H9 (cell line): ENCODE measurements around the gene KLF13. TPM values are rescaled to one million over a fixed set of nuclear protein-coding genes. Genes with fewer than 3 reads are reported as not detected.

Experiments
- DNase-seq: peaks from one replicate; pipeline ENCODE4 v3.0.0-alpha.2; 2017
- H2AFZ ChIP-seq: one replicate; pipeline ENCODE4 v1.6.1; 2013; ENCODE audit warnings: mild to moderate bottlenecking, low read length, control low read depth, moderate library complexity
- H2AK5ac ChIP-seq: 2 replicates; pipeline ENCODE4 v1.6.1; 2013; ENCODE audit warnings: low read length, control low read depth, mixed read lengths; ENCODE audit not compliant: insufficient read length
- H2BK120ac ChIP-seq: one replicate; pipeline ENCODE4 v1.6.1; 2013; ENCODE audit warnings: low read depth, mild to moderate bottlenecking, low read length, control low read depth, inconsistent platforms; ENCODE audit not compliant: poor library complexity, severe bottlenecking
- H2BK12ac ChIP-seq: 2 replicates; pipeline ENCODE4 v1.6.1; 2013; ENCODE audit warnings: low read length, control low read depth, mixed read lengths, low read depth; ENCODE audit not compliant: insufficient read length
- H2BK15ac ChIP-seq: 2 replicates; pipeline ENCODE4 v1.6.1; 2013; ENCODE audit warnings: low read depth, low read length, control low read depth
- H2BK20ac ChIP-seq: one replicate; pipeline ENCODE4 v1.6.1; 2013; ENCODE audit warnings: low read depth, mild to moderate bottlenecking, low read length, control low read depth, inconsistent platforms; ENCODE audit not compliant: poor library complexity, severe bottlenecking
- H2BK5ac ChIP-seq: 2 replicates; pipeline ENCODE4 v1.6.1; 2013; ENCODE audit warnings: low read length, control low read depth, mixed read lengths; ENCODE audit not compliant: insufficient read length
- H3K14ac ChIP-seq: 2 replicates; pipeline ENCODE4 v1.6.1; 2013; ENCODE audit warnings: low read length, control low read depth; ENCODE audit not compliant: insufficient read depth
- H3K18ac ChIP-seq: 2 replicates; pipeline ENCODE4 v1.6.1; 2013; ENCODE audit warnings: low read depth, mild to moderate bottlenecking, mixed read lengths, low read length, control low read depth; ENCODE audit not compliant: insufficient read length
- H3K23ac ChIP-seq: 2 replicates; pipeline ENCODE4 v1.6.1; 2013; ENCODE audit warnings: low read length, control low read depth, mixed read lengths, low read depth; ENCODE audit not compliant: insufficient read length
- H3K23me2 ChIP-seq: 2 replicates; pipeline ENCODE4 v1.6.1; 2013; ENCODE audit warnings: low read depth, mild to moderate bottlenecking, mixed read lengths, low read length, control low read depth; ENCODE audit not compliant: insufficient read length, poor library complexity, severe bottlenecking
- H3K27ac ChIP-seq: 2 replicates; pipeline ENCODE4 v1.5.1; 2013; ENCODE audit warnings: low read length, control low read depth, mixed read lengths, low read depth; ENCODE audit not compliant: insufficient read length
- H3K27me3 ChIP-seq: 2 replicates; pipeline ENCODE4 v1.6.1; 2013; ENCODE audit warnings: low read length, control low read depth, inconsistent platforms; ENCODE audit not compliant: insufficient read depth
- H3K4ac ChIP-seq: 2 replicates; pipeline ENCODE4 v1.6.1; 2013; ENCODE audit warnings: low read depth, mild to moderate bottlenecking, control low read depth, inconsistent platforms, low read length, moderate library complexity
- H3K4me1 ChIP-seq: 2 replicates; pipeline ENCODE4 v1.6.1; 2013; ENCODE audit warnings: low read length, control low read depth, inconsistent platforms; ENCODE audit not compliant: insufficient read depth
- H3K4me2 ChIP-seq: 2 replicates; pipeline ENCODE4 v1.6.1; 2013; ENCODE audit warnings: low read length, control low read depth, mixed read lengths; ENCODE audit not compliant: insufficient read length, insufficient read depth
- H3K56ac ChIP-seq: 2 replicates; pipeline ENCODE4 v1.6.1; 2013; ENCODE audit warnings: low read depth, mild to moderate bottlenecking, mixed read lengths, low read length, control low read depth; ENCODE audit not compliant: insufficient read length
- H3K79me1 ChIP-seq: 2 replicates; pipeline ENCODE4 v1.6.1; 2013; ENCODE audit warnings: low read depth, mild to moderate bottlenecking, moderate library complexity, low read length, control low read depth, inconsistent platforms; ENCODE audit not compliant: insufficient read depth, poor library complexity, severe bottlenecking
- H3K79me2 ChIP-seq: 2 replicates; pipeline ENCODE4 v1.6.1; 2013; ENCODE audit warnings: low read length, control low read depth, inconsistent platforms; ENCODE audit not compliant: insufficient read depth
- H3K9ac ChIP-seq: 2 replicates; pipeline ENCODE4 v1.6.1; 2013; ENCODE audit warnings: low read length, control low read depth, mixed read lengths; ENCODE audit not compliant: insufficient read length; ENCODE audit errors: extremely low read depth
- H3K9me3 ChIP-seq: one replicate; pipeline ENCODE4 v1.6.1; 2013; ENCODE audit warnings: low read depth, low read length, inconsistent platforms; ENCODE audit not compliant: control insufficient read depth
- H3T11ph ChIP-seq: one replicate; pipeline ENCODE4 v1.6.1; 2013; ENCODE audit warnings: mild to moderate bottlenecking, low read length, control low read depth, inconsistent platforms
- H4K20me1 ChIP-seq: one replicate; pipeline ENCODE4 v1.6.1; 2013; ENCODE audit not compliant: control insufficient read depth, insufficient read length, insufficient read depth
- H4K5ac ChIP-seq: 2 replicates; pipeline ENCODE4 v1.6.1; 2013; ENCODE audit warnings: low read depth, mild to moderate bottlenecking, mixed read lengths, low read length, control low read depth; ENCODE audit not compliant: insufficient read length
- H4K8ac ChIP-seq: replicated peaks from 2 replicates; pipeline ENCODE4 v1.6.1; 2013; ENCODE audit warnings: low read length, control low read depth, mixed read lengths, low read depth; ENCODE audit not compliant: insufficient read length
- H4K91ac ChIP-seq: 2 replicates; pipeline ENCODE4 v1.6.1; 2013; ENCODE audit warnings: low read depth, mild to moderate bottlenecking, moderate library complexity, mixed read lengths, low read length, control low read depth; ENCODE audit not compliant: insufficient read length
- H3K27ac Mint-ChIP-seq, 3 experiments: 2 replicates in 2 of 3; 3 replicates in 1 of 3; pipeline ENCODE4 v1.8.0; 2020 to 2021; ENCODE audit warnings: mixed read lengths in 3 of 3, mild to moderate bottlenecking in 1 of 3, moderate library complexity in 1 of 3
- H3K27me3 Mint-ChIP-seq: 2 replicates; pipeline ENCODE4 v1.8.0; 2021; ENCODE audit warnings: low read depth, mild to moderate bottlenecking, moderate library complexity, mixed read lengths
- H3K36me3 Mint-ChIP-seq, 3 experiments: 2 replicates in 2 of 3; 3 replicates in 1 of 3; pipeline ENCODE4 v1.8.0; 2020 to 2021; ENCODE audit warnings: low read depth in 3 of 3, mixed read lengths in 3 of 3; ENCODE audit not compliant: insufficient read depth in 1 of 3
- H3K4me1 Mint-ChIP-seq, 2 experiments: 2 replicates each; pipeline ENCODE4 v1.8.0; 2020; ENCODE audit warnings: mixed read lengths in 2 of 2
- H3K4me3 Mint-ChIP-seq, 2 experiments: 2 replicates in 1 of 2; 3 replicates in 1 of 2; pipeline ENCODE4 v1.8.0; 2020 to 2021; ENCODE audit warnings: mild to moderate bottlenecking in 2 of 2, mixed read lengths in 2 of 2, moderate library complexity in 1 of 2
- H3K9me3 Mint-ChIP-seq, 2 experiments: 2 replicates in 1 of 2; 3 replicates in 1 of 2; pipeline ENCODE4 v1.8.0; 2020; ENCODE audit warnings: mild to moderate bottlenecking in 2 of 2, mixed read lengths in 2 of 2, moderate library complexity in 1 of 2
- WGBS: extraction: QIAGEN DNeasy Blood & Tissue Kit; methylation state at CpG from one replicate; pipeline ENCODE4 v1.1.7; 2013; ENCODE audit warnings: missing lambda C conversion rate, low lambda C conversion rate, mixed read lengths; ENCODE audit not compliant: insufficient read length; ENCODE audit errors: extremely low coverage; 5-methylcytosine and 5-hydroxymethylcytosine counted together
- total RNA-seq: library from RNA; stranded (reverse); gene quantifications from 2 replicates; pipeline ENCODE4 v1.2.1, GENCODE V29; 2021
- TF ChIP-seq, protein P1 (sequence below): fragments of 200-600 bp; sonication (generic); conservative IDR thresholded peaks from 3 replicates; pipeline ENCODE4 v1.8.0; 2021; ENCODE audit warnings: antibody characterized with exemption, mild to moderate bottlenecking

KLF13 gene
- total RNA-seq, 1 experiment from 2014 or later: 33.4 TPM

DNA sequence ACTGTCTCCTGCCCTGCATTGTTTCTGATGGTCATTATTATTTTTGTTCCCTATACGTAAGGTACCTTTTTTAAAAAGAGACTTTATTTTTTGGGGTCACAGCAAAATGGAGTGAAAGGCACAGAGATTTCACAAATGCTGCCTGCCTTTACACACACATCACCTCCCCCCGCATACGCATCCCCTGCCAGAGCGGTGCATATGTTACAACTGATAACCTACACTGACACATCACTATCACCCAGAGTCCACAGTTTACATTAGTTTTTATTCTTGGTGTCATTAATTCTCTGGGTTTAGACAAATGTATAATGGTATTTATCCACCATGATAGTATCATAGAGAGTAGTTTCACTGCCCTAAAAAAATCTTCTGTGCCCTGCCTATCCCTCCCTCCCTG lies 43.6 kb upstream of the KLF13 start:
- Mint-ChIP-seq H3K4me3 (no peak overlapping the region), H3K4me1 (peaks cover 10 to 30% of the 10 kb centered on the region in 2 experiments), H3K9me3 (peaks cover 0 to 3% of the 10 kb centered on the region in 2 experiments; a peak in 3 of 5 replicates), H3K27ac (no peak overlapping the region), H3K36me3 (no peaks in the 10 kb centered on the region), H3K27me3 (no peaks in the 10 kb centered on the region; the same call in 1 of the 2 replicates)
- H4K20me1 ChIP-seq: no peaks in the 10 kb centered on the region
- TF ChIP-seq, protein P1, sequence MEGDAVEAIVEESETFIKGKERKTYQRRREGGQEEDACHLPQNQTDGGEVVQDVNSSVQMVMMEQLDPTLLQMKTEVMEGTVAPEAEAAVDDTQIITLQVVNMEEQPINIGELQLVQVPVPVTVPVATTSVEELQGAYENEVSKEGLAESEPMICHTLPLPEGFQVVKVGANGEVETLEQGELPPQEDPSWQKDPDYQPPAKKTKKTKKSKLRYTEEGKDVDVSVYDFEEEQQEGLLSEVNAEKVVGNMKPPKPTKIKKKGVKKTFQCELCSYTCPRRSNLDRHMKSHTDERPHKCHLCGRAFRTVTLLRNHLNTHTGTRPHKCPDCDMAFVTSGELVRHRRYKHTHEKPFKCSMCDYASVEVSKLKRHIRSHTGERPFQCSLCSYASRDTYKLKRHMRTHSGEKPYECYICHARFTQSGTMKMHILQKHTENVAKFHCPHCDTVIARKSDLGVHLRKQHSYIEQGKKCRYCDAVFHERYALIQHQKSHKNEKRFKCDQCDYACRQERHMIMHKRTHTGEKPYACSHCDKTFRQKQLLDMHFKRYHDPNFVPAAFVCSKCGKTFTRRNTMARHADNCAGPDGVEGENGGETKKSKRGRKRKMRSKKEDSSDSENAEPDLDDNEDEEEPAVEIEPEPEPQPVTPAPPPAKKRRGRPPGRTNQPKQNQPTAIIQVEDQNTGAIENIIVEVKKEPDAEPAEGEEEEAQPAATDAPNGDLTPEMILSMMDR: no peak
- H2BK15ac ChIP-seq: no peak overlapping the region
- no peak overlapping the region for H3K4ac ChIP-seq
- H3K56ac ChIP-seq: no peak overlapping the region
- no peak overlapping the region for H4K5ac ChIP-seq
- H2AFZ ChIP-seq: no peak overlapping the region
- no peaks in the 10 kb centered on the region for H3K27me3 ChIP-seq
- H4K8ac ChIP-seq: no peak overlapping the region
- no peaks in the 10 kb centered on the region for H3K79me1 ChIP-seq
- no peaks in the 10 kb centered on the region for H3K23me2 ChIP-seq
- H3K4me1 ChIP-seq: no peaks in the 10 kb centered on the region
- H3K79me2 ChIP-seq: no peaks in the 10 kb centered on the region
- H4K91ac ChIP-seq: no peak overlapping the region
- H2BK5ac ChIP-seq: no peak overlapping the region
- no peak overlapping the region for H3K23ac ChIP-seq
- H3K4me2 ChIP-seq: no peak overlapping the region
- no peak overlapping the region for H3K14ac ChIP-seq
- no CpG with 5 or more reads among the region's 4 CpGs for WGBS
- H2BK120ac ChIP-seq: no peak overlapping the region
- no peaks in the 10 kb centered on the region for H3K9me3 ChIP-seq
- no peak overlapping the region for H2BK20ac ChIP-seq
- no peak overlapping the region for H3K9ac ChIP-seq
- no peak overlapping the region for H3K18ac ChIP-seq
- no peak overlapping the region for H3K27ac ChIP-seq
- no peak overlapping the region for H2BK12ac ChIP-seq
- no peak for DNase-seq
- H2AK5ac ChIP-seq: no peak overlapping the region
- no peak overlapping the region for H3T11ph ChIP-seq
